GM21786 (cell line): ENCODE measurements around the gene REG1B.

ENCODE experiments used
- ATAC-seq: cut with Tn5 transposase; IDR thresholded peaks from one replicate; pipeline ENCODE4 v1.9.1; 2021; ENCODE audit not compliant: unreplicated experiment

REG1B gene

GRCh38 chr2:79087785-79088364 is at the start of gene REG1B:
TSS of gene REG1B (minus strand) at chr2:79087993. CDS start at chr2:79087612, 381 bp downstream.
- ATAC-seq, result no peak

- ATAC-seq, result no peak
Observed at GRCh38 chr2:79131687-79132086, 43.9 kb upstream of the REG1B start.

GRCh38 chr2:79129804-79130203 is 42.0 kb upstream of the REG1B start:
- ATAC-seq, result no peak

- no peak for ATAC-seq
Observed at GRCh38 chr2:79129260-79129659, 41.5 kb upstream of the REG1B start.

GRCh38 chr2:79128406-79128805 is 40.6 kb upstream of the REG1B start:
- no peak for ATAC-seq

GRCh38 chr2:79125721-79125985 is 37.9 kb upstream of the REG1B start:
- no peak for ATAC-seq

- ATAC-seq, result no peak
Observed at GRCh38 chr2:79124907-79125720, 37.3 kb upstream of the REG1B start.

GRCh38 chr2:79122676-79123075 is 34.9 kb upstream of the REG1B start:
- no peak for ATAC-seq

- no peak for ATAC-seq
Observed at GRCh38 chr2:79120194-79120713, 32.5 kb upstream of the REG1B start, which contains the start of gene REG1A. TSS of gene REG1A (plus strand) at chr2:79120488. CDS start at chr2:79120862, 374 bp downstream.

GRCh38 chr2:79116997-79117928 is 29.5 kb upstream of the REG1B start:
- no peak for ATAC-seq

GRCh38 chr2:79114797-79115494 is 27.2 kb upstream of the REG1B start:
- no peak for ATAC-seq

GRCh38 chr2:79112269-79112668 is 24.5 kb upstream of the REG1B start:
- no peak for ATAC-seq

- ATAC-seq, result no peak
Observed at GRCh38 chr2:79105259-79105658, 17.5 kb upstream of the REG1B start.

GRCh38 chr2:79103214-79103613 is 15.4 kb upstream of the REG1B start:
- no peak for ATAC-seq

GRCh38 chr2:79101024-79101423 is 13.2 kb upstream of the REG1B start:
- no peak for ATAC-seq

- ATAC-seq, result no peak
Observed at GRCh38 chr2:79100285-79100684, 12.5 kb upstream of the REG1B start.

GRCh38 chr2:79099140-79099686 is 11.4 kb upstream of the REG1B start:
- no peak for ATAC-seq

GRCh38 chr2:79097843-79098242 is 10.1 kb upstream of the REG1B start:
- no peak for ATAC-seq

GRCh38 chr2:79090693-79091092 is 2.9 kb upstream of the REG1B start:
- ATAC-seq, result no peak

GRCh38 chr2:79086255-79086654 is 1.5 kb downstream of the REG1B start:
- no peak for ATAC-seq

- ATAC-seq, result no peak
Observed at GRCh38 chr2:79085382-79085781, 2.4 kb downstream of the REG1B start.
